PFSK-1 (cell line): ENCODE results near the gene MAPT.

Experiments
- FOXP2 ChIP-seq: optimal IDR thresholded peaks from 2 replicates; pipeline ENCODE3; 2011; ENCODE audit warnings: borderline replicate concordance, control low read depth, inconsistent platforms; ENCODE audit not compliant: insufficient read depth; ENCODE audit errors: extremely low read length, extremely low read depth
- POLR2AphosphoS5 ChIP-seq: IDR thresholded peaks from 2 replicates; pipeline ENCODE4 v1.6.1; 2012; ENCODE audit warnings: low read depth, mild to moderate bottlenecking, control low read depth, low read length, moderate library complexity
- SIN3A ChIP-seq: IDR thresholded peaks from 2 replicates; pipeline ENCODE4 v1.6.1; 2012; ENCODE audit warnings: mild to moderate bottlenecking, low read length, moderate library complexity, borderline replicate concordance; ENCODE audit not compliant: insufficient read depth
- TAF1 ChIP-seq: IDR thresholded peaks from 2 replicates; pipeline ENCODE4 v1.6.1; 2012; ENCODE audit warnings: low read length, control low read depth, borderline replicate concordance; ENCODE audit not compliant: insufficient read depth
- TF ChIP-seq, protein P1 (sequence below), 2 experiments: IDR thresholded peaks; 2 replicates each; pipeline versions ENCODE4 v1.6.1 to v1.8.0; 2011 to 2012; ENCODE audit warnings: low read depth in 2 of 2, low read length in 2 of 2, control low read depth in 1 of 2, inconsistent platforms in 1 of 2, mild to moderate bottlenecking in 1 of 2, moderate library complexity in 1 of 2; ENCODE audit not compliant: insufficient read depth in 1 of 2

The MAPT gene

DNA sequence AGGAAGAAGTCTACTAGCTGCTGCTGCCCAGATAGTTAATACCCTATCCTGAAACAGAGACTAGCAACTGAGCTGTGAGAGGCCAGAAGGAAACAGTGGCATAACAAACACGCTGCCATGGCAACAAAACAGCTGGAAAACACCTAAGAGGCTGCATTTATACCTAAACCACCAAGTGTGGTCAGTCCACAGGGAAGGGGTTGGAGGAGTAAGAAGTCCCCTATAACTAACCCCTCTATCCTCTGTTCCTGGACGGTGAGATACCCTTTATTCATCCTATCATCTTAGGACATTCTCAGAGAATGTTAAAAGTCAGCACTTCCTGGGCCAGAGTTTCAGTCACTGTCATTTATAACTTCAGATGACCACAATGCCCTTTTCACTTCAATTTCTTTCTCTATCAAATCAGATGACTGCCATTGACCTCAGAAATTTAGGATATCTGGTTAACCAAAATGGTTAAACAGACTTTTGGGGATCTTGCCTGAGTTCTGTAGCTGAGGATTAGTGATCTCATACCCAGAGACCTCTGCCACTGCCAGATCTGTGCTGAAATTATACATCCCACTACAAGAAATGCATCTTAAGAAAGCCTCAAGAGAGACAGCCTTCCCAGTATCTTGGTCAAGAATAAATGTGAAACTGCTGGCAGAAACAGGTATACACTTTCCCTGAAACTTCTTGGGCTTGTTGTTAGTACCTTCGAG is 140.9 kb downstream of the MAPT start:
- TF ChIP-seq FOXP2, result no peak
- no peak for TF ChIP-seq POLR2AphosphoS5
- TF ChIP-seq, protein P1, sequence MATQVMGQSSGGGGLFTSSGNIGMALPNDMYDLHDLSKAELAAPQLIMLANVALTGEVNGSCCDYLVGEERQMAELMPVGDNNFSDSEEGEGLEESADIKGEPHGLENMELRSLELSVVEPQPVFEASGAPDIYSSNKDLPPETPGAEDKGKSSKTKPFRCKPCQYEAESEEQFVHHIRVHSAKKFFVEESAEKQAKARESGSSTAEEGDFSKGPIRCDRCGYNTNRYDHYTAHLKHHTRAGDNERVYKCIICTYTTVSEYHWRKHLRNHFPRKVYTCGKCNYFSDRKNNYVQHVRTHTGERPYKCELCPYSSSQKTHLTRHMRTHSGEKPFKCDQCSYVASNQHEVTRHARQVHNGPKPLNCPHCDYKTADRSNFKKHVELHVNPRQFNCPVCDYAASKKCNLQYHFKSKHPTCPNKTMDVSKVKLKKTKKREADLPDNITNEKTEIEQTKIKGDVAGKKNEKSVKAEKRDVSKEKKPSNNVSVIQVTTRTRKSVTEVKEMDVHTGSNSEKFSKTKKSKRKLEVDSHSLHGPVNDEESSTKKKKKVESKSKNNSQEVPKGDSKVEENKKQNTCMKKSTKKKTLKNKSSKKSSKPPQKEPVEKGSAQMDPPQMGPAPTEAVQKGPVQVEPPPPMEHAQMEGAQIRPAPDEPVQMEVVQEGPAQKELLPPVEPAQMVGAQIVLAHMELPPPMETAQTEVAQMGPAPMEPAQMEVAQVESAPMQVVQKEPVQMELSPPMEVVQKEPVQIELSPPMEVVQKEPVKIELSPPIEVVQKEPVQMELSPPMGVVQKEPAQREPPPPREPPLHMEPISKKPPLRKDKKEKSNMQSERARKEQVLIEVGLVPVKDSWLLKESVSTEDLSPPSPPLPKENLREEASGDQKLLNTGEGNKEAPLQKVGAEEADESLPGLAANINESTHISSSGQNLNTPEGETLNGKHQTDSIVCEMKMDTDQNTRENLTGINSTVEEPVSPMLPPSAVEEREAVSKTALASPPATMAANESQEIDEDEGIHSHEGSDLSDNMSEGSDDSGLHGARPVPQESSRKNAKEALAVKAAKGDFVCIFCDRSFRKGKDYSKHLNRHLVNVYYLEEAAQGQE (IDR thresholded peaks at IDR 0.05; ENCODE audit: insufficient read depth in 1 of 2, low read depth in 2 of 2, low read length in 2 of 2), result no peak
- TF ChIP-seq SIN3A, result no peak

- TF ChIP-seq POLR2AphosphoS5, result no peak
- TF ChIP-seq SIN3A, result no peak
- TF ChIP-seq, protein P1 (IDR thresholded peaks at IDR 0.05; ENCODE audit: insufficient read depth in 1 of 2, low read depth in 2 of 2, low read length in 2 of 2), result no peak
- no peak for TF ChIP-seq FOXP2
- TF ChIP-seq TAF1, result no peak
These were observed 142.1 kb downstream of the MAPT start for GRCh38 chr17:46036491-46036890.

DNA sequence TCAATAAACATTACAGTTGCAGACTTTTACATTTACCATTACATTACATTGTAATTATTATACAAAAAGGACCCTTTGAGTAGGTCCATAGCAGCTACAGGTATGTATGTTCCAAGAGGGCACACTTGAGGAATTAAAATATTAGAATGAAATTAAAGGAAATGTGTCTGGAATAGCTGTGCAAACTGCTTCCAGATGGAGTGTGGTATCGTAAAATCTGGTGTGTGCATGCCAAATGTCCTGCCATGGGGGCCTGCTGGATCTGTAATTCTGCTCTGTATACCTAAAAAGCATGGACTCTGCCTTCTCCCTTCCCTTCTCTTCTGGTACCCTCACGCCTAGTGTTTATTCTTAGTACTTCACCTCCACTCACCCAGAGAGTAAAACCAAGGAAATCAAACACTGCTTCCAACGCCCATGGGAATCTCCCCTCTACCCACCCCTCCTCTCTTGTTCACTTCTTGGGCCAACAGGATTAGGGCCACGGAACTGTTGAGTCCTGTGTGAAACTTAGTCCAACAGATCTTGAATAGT is 143.4 kb downstream of the MAPT start:
- no peak for TF ChIP-seq FOXP2
- no peak for TF ChIP-seq POLR2AphosphoS5
- TF ChIP-seq SIN3A, result no peak
- TF ChIP-seq, protein P1 (IDR thresholded peaks at IDR 0.05; ENCODE audit: insufficient read depth in 1 of 2, low read depth in 2 of 2, low read length in 2 of 2), result no peak
- TF ChIP-seq TAF1, result no peak

GRCh38 chr17:46038414-46038813 is 144.1 kb downstream of the MAPT start:
- TF ChIP-seq POLR2AphosphoS5, result no peak

DNA sequence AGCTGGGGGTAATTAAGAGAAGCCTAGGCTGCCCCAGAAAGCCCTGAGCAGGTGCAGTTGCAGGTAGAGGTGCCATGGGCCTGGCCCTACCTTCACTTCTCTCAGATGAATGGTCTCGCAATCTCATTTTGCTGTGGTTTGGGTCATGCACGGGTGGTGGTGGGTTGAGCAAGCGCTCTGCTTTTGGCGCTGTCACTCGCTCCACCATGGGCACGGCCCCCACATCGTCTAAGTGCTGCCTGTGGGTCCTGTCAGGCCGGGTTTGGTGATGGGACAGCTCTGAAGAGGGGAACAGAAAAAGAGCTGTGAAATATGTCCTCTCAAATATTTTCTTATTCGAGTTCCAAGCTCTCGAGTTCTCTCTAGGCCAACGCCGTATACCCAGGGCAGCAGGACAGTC is 144.6 kb downstream of the MAPT start:
- TF ChIP-seq POLR2AphosphoS5 (0 out of 2 replicates have a peak, but pooled peaks have one; percentile 25), TAF1 (no peak)
- TF ChIP-seq, protein P1 (IDR thresholded peaks at IDR 0.05; ENCODE audit: insufficient read depth in 1 of 2, low read depth in 2 of 2, low read length in 2 of 2), result no peak
